Thoracic aorta endothelial cell (primary cell): Measurements from ENCODE around the gene FOXO3. TPM values are rescaled to one million over a fixed set of nuclear protein-coding genes. Genes with fewer than 3 reads are reported as not detected.

Experiments
- small RNA-seq: library from RNA; depleted of rRNA; stranded (forward); fragments of <200 nt; gene quantifications from one replicate; pipeline ENCODE3, GENCODE V24; 2012
- total RNA-seq: library from RNA; depleted of rRNA; stranded (reverse); fragments of >200 nt; gene quantifications from 2 replicates; pipeline ENCODE4 v1.2.3, GENCODE V29; 2012

Gene FOXO3
- 17.6 and 20.6 TPM in 2 replicates for total RNA-seq

DNA sequence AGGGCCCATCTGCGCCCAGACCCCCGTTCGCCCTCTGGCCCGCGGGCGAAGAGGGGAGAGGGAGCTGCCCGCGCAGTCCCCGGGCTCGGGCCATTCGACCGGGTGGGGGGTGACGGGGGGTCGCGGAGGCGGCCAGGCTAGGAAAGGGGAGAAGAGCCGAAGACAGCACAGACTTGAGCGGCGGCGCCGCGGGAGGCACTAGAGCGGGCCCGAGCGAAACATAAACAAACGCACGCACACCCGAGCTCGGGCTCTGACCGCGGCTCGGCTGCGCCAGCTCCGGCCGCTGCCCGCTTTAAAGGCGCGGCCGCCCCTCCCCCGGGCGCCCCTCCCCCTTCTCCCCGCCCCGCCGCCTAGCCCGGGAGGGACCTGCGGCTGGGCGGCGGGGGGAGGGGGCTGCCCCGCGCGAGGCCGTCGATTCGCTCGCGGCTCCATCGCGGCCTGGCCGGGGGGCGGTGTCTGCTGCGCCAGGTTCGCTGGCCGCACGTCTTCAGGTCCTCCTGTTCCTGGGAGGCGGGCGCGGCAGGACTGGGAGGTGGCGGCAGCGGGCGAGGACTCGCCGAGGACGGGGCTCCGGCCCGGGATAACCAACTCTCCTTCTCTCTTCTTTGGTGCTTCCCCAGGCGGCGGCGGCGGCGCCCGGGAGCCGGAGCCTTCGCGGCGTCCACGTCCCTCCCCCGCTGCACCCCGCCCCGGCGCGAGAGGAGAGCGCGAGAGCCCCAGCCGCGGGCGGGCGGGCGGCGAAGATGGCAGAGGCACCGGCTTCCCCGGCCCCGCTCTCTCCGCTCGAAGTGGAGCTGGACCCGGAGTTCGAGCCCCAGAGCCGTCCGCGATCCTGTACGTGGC lies at the start of gene FOXO3:
Gene FOXO3 (plus strand): TSS at position 455 of the 846 bp plus-strand sequence. CDS start 292 bp downstream, at position 747.

Small RNAs within 50 kb of the gene (small RNA-seq; reads per million reads assigned to genes)
- gene AL391646.1 (not detected), gene SUMO2P8 (not detected)
